ENCODE measurements around the gene EPS15. TPM values are rescaled to one million over a fixed set of nuclear protein-coding genes. Genes with fewer than 3 reads are reported as not detected.
"Not testable (repeated sequence)": the region's sequence is repeated elsewhere in the genome, so short reads cannot be mapped to it uniquely, and the experiment has no call there.

Gene EPS15
- total and polyA plus RNA-seq, 4 donors = 8.8 to 52.1 (median 19.1) TPM

GRCh38 chr1:51325878-51326755 lies 192.9 kb downstream of the EPS15 start:
- Histone ChIP-seq H3K27ac (ENCODE audit: low read depth in 1 of 2, low read length in 2 of 2) (no peak overlapping the region), H3K4me3 (ENCODE audit: low read depth in 1 of 3, low read length in 3 of 3) (no peak overlapping the region), H3K9me3 (ENCODE audit: control insufficient read depth in 4 of 4, low read length in 3 of 4) (no peaks in the 10 kb centered on the region), H3K4me1 (ENCODE audit: control insufficient read depth in 4 of 4, insufficient read depth in 4 of 4, low read length in 3 of 4) (peaks cover 4 to 20% (median 12%) of the 10 kb centered on the region in 4 donors), H3K9ac (ENCODE audit: low read depth in 1 of 2, low read length in 2 of 2) (no peak overlapping the region), H3K36me3 (ENCODE audit: control insufficient read depth in 4 of 4, insufficient read depth in 3 of 4, low read depth in 1 of 4, low read length in 3 of 4) (no peaks in the 10 kb centered on the region), H3K27me3 (ENCODE audit: control insufficient read depth in 4 of 4, insufficient read depth in 4 of 4, low read length in 3 of 4) (no peaks in the 10 kb centered on the region)
- TF ChIP-seq RXRA (IDR thresholded peaks at IDR 0.05) = no peak
- TF ChIP-seq NR2F2 (IDR thresholded peaks at IDR 0.05) = no peak
- no peak for DNase-seq (ENCODE audit: low spot score)
- 94% methylated on average over 16 of the region's 16 CpGs for WGBS

- no peaks in the 10 kb centered on the region for H3K9me3 ChIP-seq (ENCODE audit: control insufficient read depth in 4 of 4, low read length in 3 of 4)
Observed at GRCh38 chr1:51325391-51325790, 193.7 kb downstream of the EPS15 start.

GRCh38 chr1:51325011-51325385 lies 194.1 kb downstream of the EPS15 start:
- DNase-seq (ENCODE audit: low spot score); H3K4me3 ChIP-seq (ENCODE audit: low read depth in 1 of 3, low read length in 3 of 3); H3K9me3 ChIP-seq (ENCODE audit: control insufficient read depth in 4 of 4, low read length in 3 of 4); H3K36me3 ChIP-seq (ENCODE audit: control insufficient read depth in 4 of 4, insufficient read depth in 3 of 4, low read depth in 1 of 4, low read length in 3 of 4); H3K27ac ChIP-seq (ENCODE audit: low read depth in 1 of 2, low read length in 2 of 2); H3K27me3 ChIP-seq (ENCODE audit: control insufficient read depth in 4 of 4, insufficient read depth in 4 of 4, low read length in 3 of 4); H3K9ac ChIP-seq (ENCODE audit: low read depth in 1 of 2, low read length in 2 of 2): not testable (repeated sequence)
- peaks cover 4 to 13% (median 9%) of the 10 kb centered on the region in 4 donors for H3K4me1 ChIP-seq (ENCODE audit: control insufficient read depth in 4 of 4, insufficient read depth in 4 of 4, low read length in 3 of 4)
- WGBS = 96% methylated on average over 8 of the region's 8 CpGs

More at GRCh38 chr1:51325391-51325790, 193.7 kb downstream of the EPS15 start:
- WGBS = 58% methylated on average over 1 of the region's 1 CpG
- Histone ChIP-seq H3K4me1 (ENCODE audit: control insufficient read depth in 4 of 4, insufficient read depth in 4 of 4, low read length in 3 of 4) (peaks cover 4 to 14% (median 10%) of the 10 kb centered on the region in 4 donors), H3K27ac (ENCODE audit: low read depth in 1 of 2, low read length in 2 of 2) (no peak overlapping the region), H3K9ac (ENCODE audit: low read depth in 1 of 2, low read length in 2 of 2) (no peak overlapping the region), H3K4me3 (ENCODE audit: low read depth in 1 of 3, low read length in 3 of 3) (no peak overlapping the region), H3K27me3 (ENCODE audit: control insufficient read depth in 4 of 4, insufficient read depth in 4 of 4, low read length in 3 of 4) (no peaks in the 10 kb centered on the region), H3K36me3 (ENCODE audit: control insufficient read depth in 4 of 4, insufficient read depth in 3 of 4, low read depth in 1 of 4, low read length in 3 of 4) (no peaks in the 10 kb centered on the region)
- DNase-seq (ENCODE audit: low spot score) = no peak
- TF ChIP-seq HNF4G (IDR thresholded peaks at IDR 0.05) = no peak
- no peak for TF ChIP-seq YY1 (IDR thresholded peaks at IDR 0.05)
- TF ChIP-seq EGR1 (IDR thresholded peaks at IDR 0.05; ENCODE audit: low read depth in 2 of 2) = no peak
- no peak for TF ChIP-seq RXRA (IDR thresholded peaks at IDR 0.05)
- no peak for TF ChIP-seq CTCF (IDR thresholded peaks at IDR 0.05; ENCODE audit: low read depth, low read length, missing input control)
- TF ChIP-seq RAD21 (IDR thresholded peaks at IDR 0.05) = no peak
- no peak for TF ChIP-seq REST (IDR thresholded peaks at IDR 0.05)
- no peak for TF ChIP-seq ATF3 (IDR thresholded peaks at IDR 0.05)
- no peak for TF ChIP-seq HNF4A (conservative IDR thresholded peaks at IDR 0.05)
- no peak for TF ChIP-seq SP1 (IDR thresholded peaks at IDR 0.05)
- no peak for TF ChIP-seq FOXA2 (IDR thresholded peaks at IDR 0.05)
- TF ChIP-seq FOXA1 (IDR thresholded peaks at IDR 0.05) = no peak
- no peak for TF ChIP-seq JUND (IDR thresholded peaks at IDR 0.05)

Data from liver (tissue), 9 donors.